Esophagus squamous epithelium (tissue), 5 donors: ENCODE data around the gene PIAS4. TPM values are rescaled to one million over a fixed set of nuclear protein-coding genes. Genes with fewer than 3 reads are reported as not detected.

Experiments used
- DNase-seq: peaks from one replicate; lab custom pipeline; 2025; lab: John Stamatoyannopoulos, UW
- H3K27ac ChIP-seq, 4 donors: fragments of 200-600 bp; sonication (generic); one replicate each; pipeline ENCODE4 v1.5.1; 2016 to 2019; ENCODE audit warnings: mild to moderate bottlenecking in 1 of 4
- H3K27me3 ChIP-seq, 4 donors: fragments of 200-600 bp; sonication (generic); 1 replicate in 3 of 4; 2 replicates in 1 of 4; pipeline versions ENCODE4 v1.5.1 to v1.6.0; 2017 to 2021; ENCODE audit warnings: antibody characterized with exemption in 1 of 4
- H3K36me3 ChIP-seq, 3 donors: fragments of 200-600 bp; sonication (generic); one replicate each; pipeline ENCODE4 v1.5.1; 2016 to 2019
- H3K4me1 ChIP-seq, 3 donors: fragments of 200-600 bp; sonication (generic); one replicate each; pipeline ENCODE4 v1.5.1; 2017 to 2019
- H3K4me3 ChIP-seq, 4 donors: fragments of 200-600 bp; sonication (generic); 1 replicate in 3 of 4; 2 replicates in 1 of 4; pipeline ENCODE4 v1.5.1; 2016 to 2019; ENCODE audit warnings: mild to moderate bottlenecking in 2 of 4, moderate library complexity in 1 of 4
- H3K9me3 ChIP-seq, 3 donors: fragments of 200-600 bp; sonication (generic); one replicate each; pipeline ENCODE4 v1.5.1; 2016 to 2019
- CTCF ChIP-seq, 6 experiments: fragments of 450-650 bp in 4 of 6; fragments of 200-600 bp in 2 of 6; sonication (generic) in 2 of 6; IDR thresholded peaks; one replicate each; pipeline ENCODE4 v1.5.1; 2016 to 2019; ENCODE audit warnings: antibody characterized with exemption in 6 of 6, mild to moderate bottlenecking in 4 of 6, moderate library complexity in 4 of 6
- POLR2A ChIP-seq, 4 donors: fragments of 450-650 bp; IDR thresholded peaks; one replicate each; pipeline ENCODE4 v1.6.1; 2017; ENCODE audit warnings: antibody characterized with exemption in 4 of 4, mild to moderate bottlenecking in 4 of 4, moderate library complexity in 3 of 4
- WGBS, 2 donors: methylation state at CpG; one replicate each; pipeline ENCODE4 v1.1.5; 2018; 5-methylcytosine and 5-hydroxymethylcytosine counted together
- intact Hi-C: fragments of 100-400 bp; cut with DNase I; formaldehyde crosslinking; loops from one replicate; pipeline ENCODE4 v1.15.0; 2022
- total RNA-seq, 4 donors: library from RNA; depleted of rRNA; stranded (reverse); fragments of >200 nt; gene quantifications; one replicate each; pipeline ENCODE4 v1.1.0, GENCODE V29; 2016
- donor health status: DM: yes; HTN: yes; CAD: no.

Gene PIAS4
- total RNA-seq, 4 donors from 2014 or later = 11.4 to 15.1 (median 13.0) TPM

GRCh38 chr19:4035582-4035981 lies 28.0 kb downstream of the PIAS4 start:
- H3K9me3 ChIP-seq = no peaks in the 10 kb centered on the region
- DNase-seq = no peak
- peaks cover 9 to 80% (median 16%) of the 10 kb centered on the region in 3 donors for H3K36me3 ChIP-seq
- TF ChIP-seq POLR2A (IDR thresholded peaks at IDR 0.05) = no peak
- no peak overlapping the region for H3K4me3 ChIP-seq
- no peaks in the 10 kb centered on the region for H3K27me3 ChIP-seq
- WGBS, 2 donors = 80 to 82% methylated on average over 9 to 10 of the region's 10 CpGs
- intact Hi-C loops = no loop called here
- H3K27ac ChIP-seq = no peak overlapping the region
- H3K4me1 ChIP-seq = no peaks in the 10 kb centered on the region

DNA sequence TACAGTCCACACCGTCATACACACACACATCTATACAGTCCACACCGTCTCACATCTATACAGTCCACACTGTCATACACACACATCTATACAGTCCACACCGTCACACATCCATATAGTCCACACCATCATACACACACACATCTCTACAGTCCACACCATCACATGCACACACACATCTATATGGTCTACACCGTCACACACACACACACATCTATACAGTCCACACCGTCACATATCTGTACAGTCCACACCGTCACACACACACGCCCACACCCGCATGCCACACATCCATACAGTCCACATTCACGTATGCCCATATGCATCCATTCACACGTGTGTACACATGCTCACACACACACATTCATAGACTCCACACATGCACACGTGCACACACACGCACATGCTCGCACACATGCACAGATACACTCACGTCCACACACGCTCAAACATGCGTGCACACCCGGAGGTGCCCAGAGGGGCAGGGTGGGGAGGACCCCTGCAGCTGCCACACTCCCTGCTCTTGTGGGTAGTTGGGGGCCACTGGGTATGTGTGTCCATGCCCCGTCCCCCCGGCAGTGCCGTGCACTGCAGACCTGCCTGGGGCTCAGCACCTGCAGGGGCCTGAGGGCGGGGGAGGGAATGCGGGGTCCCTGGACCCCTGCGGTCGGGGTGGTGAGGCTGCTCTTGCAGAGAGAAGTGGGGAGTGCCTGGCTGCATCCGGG lies 29.2 kb downstream of the PIAS4 start:
- Histone ChIP-seq H3K9me3 (no peaks in the 10 kb centered on the region), H3K4me1 (no peaks in the 10 kb centered on the region), H3K27ac (no peak overlapping the region), H3K27me3 (no peaks in the 10 kb centered on the region), H3K4me3 (no peak overlapping the region), H3K36me3 (peaks cover 9 to 78% (median 16%) of the 10 kb centered on the region in 3 donors)
- no peak for DNase-seq
- intact Hi-C loops = no loop called here
- 88 to 89% methylated on average over 16 to 17 of the region's 25 CpGs for WGBS, 2 donors
- TF ChIP-seq POLR2A (IDR thresholded peaks at IDR 0.05) (no peak), CTCF (IDR thresholded peaks at IDR 0.05) (no peak)

DNA sequence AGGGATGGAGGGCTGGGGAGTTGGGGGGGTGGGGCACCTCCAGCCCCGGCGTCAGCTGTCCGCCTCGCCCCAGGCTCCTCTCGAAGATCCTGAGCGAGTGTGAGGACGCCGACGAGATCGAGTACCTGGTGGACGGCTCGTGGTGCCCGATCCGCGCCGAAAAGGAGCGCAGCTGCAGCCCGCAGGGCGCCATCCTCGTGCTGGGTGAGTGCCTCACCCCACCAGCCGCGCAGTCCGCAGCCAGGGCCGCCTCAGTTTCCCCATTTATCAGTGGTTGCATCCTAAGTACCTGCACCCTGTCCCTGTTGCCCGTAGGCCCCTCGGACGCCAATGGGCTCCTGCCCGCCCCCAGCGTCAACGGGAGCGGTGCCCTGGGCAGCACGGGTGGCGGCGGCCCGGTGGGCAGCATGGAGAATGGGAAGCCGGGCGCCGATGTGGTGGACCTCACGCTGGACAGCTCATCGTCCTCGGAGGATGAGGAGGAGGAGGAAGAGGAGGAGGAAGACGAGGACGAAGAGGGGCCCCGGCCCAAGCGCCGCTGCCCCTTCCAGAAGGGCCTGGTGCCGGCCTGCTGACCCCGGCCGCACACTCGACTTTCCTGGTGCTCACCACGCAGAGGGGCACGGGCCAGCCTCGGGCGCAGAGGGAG lies 29.9 kb downstream of the PIAS4 start:
- Histone ChIP-seq H3K4me1 (peaks cover 1 to 6% (median 2%) of the 10 kb centered on the region in 3 donors), H3K9me3 (no peaks in the 10 kb centered on the region), H3K27ac (no peak overlapping the region), H3K36me3 (peaks cover 9 to 78% (median 16%) of the 10 kb centered on the region in 3 donors), H3K4me3 (no peak overlapping the region), H3K27me3 (no peaks in the 10 kb centered on the region)
- TF ChIP-seq CTCF (IDR thresholded peaks at IDR 0.05) (no peak), POLR2A (IDR thresholded peaks at IDR 0.05) (no peak)
- WGBS, 2 donors = 85 to 91% methylated on average over 12 to 23 of the region's 54 CpGs
- DNase-seq = no peak
- intact Hi-C loops = no loop called here

DNA sequence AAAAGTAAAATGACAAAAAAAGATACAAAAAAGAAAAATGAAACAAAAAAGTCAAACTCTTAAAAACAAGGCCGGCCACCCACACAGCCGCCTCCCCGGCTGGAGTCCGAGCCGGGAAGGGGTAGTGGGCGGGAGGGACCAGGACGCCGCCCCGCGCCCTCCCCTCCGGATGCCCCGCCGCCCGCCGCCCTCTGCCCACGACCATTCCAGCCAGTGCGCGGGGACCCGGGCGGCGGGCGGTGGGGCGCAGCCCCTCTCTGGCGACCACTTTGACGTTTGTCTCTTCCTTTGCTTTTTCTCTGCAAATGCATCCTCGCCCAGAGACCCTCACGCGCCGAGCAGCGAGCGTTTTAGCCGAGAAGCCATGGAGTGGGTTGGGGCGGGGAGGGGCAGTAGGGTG lies 30.5 kb downstream of the PIAS4 start:
- H3K36me3 ChIP-seq = peaks cover 9 to 75% (median 11%) of the 10 kb centered on the region in 3 donors
- WGBS, 2 donors = 86 to 87% methylated on average over 9 to 13 of the region's 33 CpGs

More for the DNA sequence above, 30.5 kb downstream of the PIAS4 start:
- no peak overlapping the region for H3K4me3 ChIP-seq
- H3K9me3 ChIP-seq = no peaks in the 10 kb centered on the region
- intact Hi-C loops = no loop called here
- no peak overlapping the region for H3K27ac ChIP-seq
- TF ChIP-seq POLR2A (IDR thresholded peaks at IDR 0.05) (no peak), CTCF (IDR thresholded peaks at IDR 0.05) (no peak)
- H3K27me3 ChIP-seq = no peaks in the 10 kb centered on the region
- DNase-seq = no peak
- H3K4me1 ChIP-seq = peaks cover 7 to 12% (median 8%) of the 10 kb centered on the region in 3 donors
